Omental fat pad (tissue), 4 donors: ENCODE data around the gene EPAS1. TPM values are rescaled to one million over a fixed set of nuclear protein-coding genes. Genes with fewer than 3 reads are reported as not detected.

Experiments used
- ATAC-seq: fragments of 150-250 bp; one replicate; pipeline ENCODE4 v1.9.1; 2016; ENCODE audit warnings: mild to moderate bottlenecking, moderate library complexity; ENCODE audit not compliant: low FRiP score
- DNase-seq: peaks from one replicate; pipeline ENCODE4 v3.0.0-alpha.2; 2019; ENCODE audit warnings: low spot score
- CTCF ChIP-seq, 3 donors: fragments of 450-650 bp; IDR thresholded peaks; one replicate each; pipeline ENCODE4 v1.5.1; 2016 to 2017; ENCODE audit warnings: antibody characterized with exemption in 3 of 3, mild to moderate bottlenecking in 3 of 3, moderate library complexity in 2 of 3
- total RNA-seq, 4 donors: library from RNA; depleted of rRNA; stranded (reverse); fragments of >200 nt; gene quantifications; one replicate each; pipeline ENCODE4 v1.1.0, GENCODE V29; 2016

EPAS1 gene
- total RNA-seq, 4 donors from 2014 or later = 292 to 980 (median 435) TPM

GRCh38 chr2:46344706-46345105 lies 47.5 kb downstream of the EPAS1 start:
- ATAC-seq (no peak), DNase-seq (no peak)
- no peak for TF ChIP-seq CTCF (IDR thresholded peaks at IDR 0.05)

- no peak for TF ChIP-seq CTCF (IDR thresholded peaks at IDR 0.05)
- no peak for DNase-seq
- no peak for ATAC-seq
Observed at GRCh38 chr2:46345775-46346174, 48.6 kb downstream of the EPAS1 start.

GRCh38 chr2:46346719-46347118 lies 49.5 kb downstream of the EPAS1 start:
- DNase-seq (no peak), ATAC-seq (no peak)
- no peak for TF ChIP-seq CTCF (IDR thresholded peaks at IDR 0.05)

GRCh38 chr2:46347648-46348280 lies 50.6 kb downstream of the EPAS1 start:
- ATAC-seq (no peak), DNase-seq (no peak)
- no peak for TF ChIP-seq CTCF (IDR thresholded peaks at IDR 0.05)

GRCh38 chr2:46349115-46349547 lies 51.9 kb downstream of the EPAS1 start:
- no peak for TF ChIP-seq CTCF (IDR thresholded peaks at IDR 0.05)
- DNase-seq = no peak
- ATAC-seq = no peak

GRCh38 chr2:46350029-46350689 lies 53.0 kb downstream of the EPAS1 start:
- ATAC-seq (no peak), DNase-seq (no peak)
- no peak for TF ChIP-seq CTCF (IDR thresholded peaks at IDR 0.05)
